Left lung (tissue), 10 donors: ENCODE data around the gene SMIM24. TPM values are rescaled to one million over a fixed set of nuclear protein-coding genes. Genes with fewer than 3 reads are reported as not detected.

ENCODE experiments used
- ATAC-seq: fragments of 200-7000 bp; cut with Tn5 transposase; one replicate; pipeline ENCODE4 v1.9.1; 2020; ENCODE audit warnings: moderate library complexity
- DNase-seq, 4 donors: peaks; one replicate each; pipeline ENCODE4 v3.0.0-alpha.2; 2013 to 2020
- H3K27ac ChIP-seq, 2 donors: fragments of 200-600 bp; sonication (generic) in 1 of 2; one replicate each; pipeline versions ENCODE4 v1.5.0 to v1.8.0; 2020 to 2021
- H3K27me3 ChIP-seq, 2 donors: fragments of 200-600 bp; sonication (generic) in 1 of 2; one replicate each; pipeline versions ENCODE4 v1.5.0 to v1.8.0; 2020 to 2021
- H3K36me3 ChIP-seq, 2 donors: fragments of 200-600 bp; sonication (generic) in 1 of 2; one replicate each; pipeline versions ENCODE4 v1.5.0 to v1.8.0; 2020 to 2021
- H3K4me1 ChIP-seq, 2 donors: fragments of 200-600 bp; one replicate each; pipeline ENCODE4 v1.8.0; 2021
- H3K4me3 ChIP-seq, 2 donors: fragments of 200-600 bp; sonication (generic) in 1 of 2; one replicate each; pipeline versions ENCODE4 v1.5.0 to v1.8.0; 2020 to 2021; ENCODE audit warnings: mild to moderate bottlenecking in 1 of 2
- H3K9me3 ChIP-seq, 2 donors: fragments of 200-600 bp; sonication (generic) in 1 of 2; one replicate each; pipeline versions ENCODE4 v1.5.0 to v1.8.0; 2020 to 2021
- intact Hi-C, 2 donors: fragments of 100-400 bp; cut with DNase I; formaldehyde crosslinking; loops; one replicate each; pipeline versions ENCODE4 v1.11.2 to v1.14.2; 2022
- polyA plus RNA-seq, 6 donors: library from polyadenylated mRNA; unstranded; fragments of 120-200 nt; gene quantifications; one replicate each; pipeline ENCODE4 v1.2.1, GENCODE V29; 2013; ENCODE audit not compliant: insufficient read length in 6 of 6
- total RNA-seq, 2 donors: library from RNA; stranded (reverse); fragmentation: NEBNext Ultra II Directional; extraction: Animal tissue kit (Norgen Biotek cat#: 25700); gene quantifications; one replicate each; pipeline ENCODE4 v1.2.1, GENCODE V29; 2021
- TF ChIP-seq, protein P1 (sequence below), 2 donors: fragments of 200-600 bp; sonication (generic) in 1 of 2; IDR thresholded peaks; one replicate each; pipeline versions ENCODE4 v1.5.0 to v1.8.0; 2021; ENCODE audit warnings: antibody characterized with exemption in 2 of 2
- donor health status: DM: no; HTN: yes; CAD: no.
- donor health status: DM: no; HTN: no; CAD: no.

Gene SMIM24
- total and polyA plus RNA-seq, 8 donors: 0.78 to 4.6 (median 1.8) TPM; not detected in 2

DNA sequence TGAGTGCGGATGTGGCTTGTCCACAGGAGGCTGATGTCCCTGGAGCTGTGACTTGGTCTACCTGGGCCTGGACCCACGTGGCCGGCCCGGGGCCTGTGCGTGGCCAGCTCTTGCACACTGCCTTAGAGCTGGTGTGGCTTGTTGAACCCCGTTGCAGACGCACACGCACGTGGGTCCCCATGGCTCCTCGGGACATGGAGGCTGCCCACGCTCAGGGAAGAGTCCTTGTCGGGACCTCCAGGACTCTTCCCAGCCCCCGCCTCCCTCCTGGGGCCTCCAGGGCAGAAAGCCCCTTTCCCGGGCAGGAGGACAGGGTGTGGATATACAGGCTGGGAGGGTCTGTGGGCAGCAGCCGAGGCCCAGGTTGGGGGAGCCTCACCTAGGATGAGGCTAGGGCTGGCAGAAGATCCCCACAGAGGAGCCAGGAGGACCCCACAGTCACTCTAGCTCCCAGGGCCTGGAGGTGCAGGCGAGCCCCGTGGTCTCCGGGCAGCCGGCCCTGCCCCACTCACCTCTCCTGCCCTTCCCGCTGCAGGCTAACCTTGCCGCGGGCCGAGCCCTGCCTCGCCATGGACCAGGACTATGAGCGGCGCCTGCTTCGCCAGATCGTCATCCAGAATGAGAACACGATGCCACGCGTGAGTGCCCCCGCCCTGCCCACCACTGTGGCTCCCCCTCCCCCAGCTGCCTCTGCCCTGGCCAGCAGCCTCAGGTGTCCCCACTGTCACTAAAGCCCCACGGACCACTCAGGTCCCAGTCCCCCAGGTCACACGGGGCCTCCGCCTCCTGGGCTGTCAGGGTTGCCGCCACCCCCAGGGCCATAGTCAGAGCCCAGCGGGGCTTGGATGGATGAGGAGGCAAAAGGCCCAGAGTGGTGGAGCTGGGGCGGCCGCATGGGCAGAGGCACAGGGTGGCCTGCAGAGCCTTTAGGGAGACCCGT lies 42.4 kb upstream of the SMIM24 start:
- no peak for ATAC-seq
- Histone ChIP-seq H3K27me3 (no peaks in the 10 kb centered on the region), H3K9me3 (no peaks in the 10 kb centered on the region), H3K36me3 (peaks cover 0 to 84% of the 10 kb centered on the region in 2 donors), H3K4me3 (no peak overlapping the region), H3K4me1 (peaks cover 0 to under 1% of the 10 kb centered on the region in 2 donors), H3K27ac (no peak overlapping the region)
- TF ChIP-seq, protein P1, sequence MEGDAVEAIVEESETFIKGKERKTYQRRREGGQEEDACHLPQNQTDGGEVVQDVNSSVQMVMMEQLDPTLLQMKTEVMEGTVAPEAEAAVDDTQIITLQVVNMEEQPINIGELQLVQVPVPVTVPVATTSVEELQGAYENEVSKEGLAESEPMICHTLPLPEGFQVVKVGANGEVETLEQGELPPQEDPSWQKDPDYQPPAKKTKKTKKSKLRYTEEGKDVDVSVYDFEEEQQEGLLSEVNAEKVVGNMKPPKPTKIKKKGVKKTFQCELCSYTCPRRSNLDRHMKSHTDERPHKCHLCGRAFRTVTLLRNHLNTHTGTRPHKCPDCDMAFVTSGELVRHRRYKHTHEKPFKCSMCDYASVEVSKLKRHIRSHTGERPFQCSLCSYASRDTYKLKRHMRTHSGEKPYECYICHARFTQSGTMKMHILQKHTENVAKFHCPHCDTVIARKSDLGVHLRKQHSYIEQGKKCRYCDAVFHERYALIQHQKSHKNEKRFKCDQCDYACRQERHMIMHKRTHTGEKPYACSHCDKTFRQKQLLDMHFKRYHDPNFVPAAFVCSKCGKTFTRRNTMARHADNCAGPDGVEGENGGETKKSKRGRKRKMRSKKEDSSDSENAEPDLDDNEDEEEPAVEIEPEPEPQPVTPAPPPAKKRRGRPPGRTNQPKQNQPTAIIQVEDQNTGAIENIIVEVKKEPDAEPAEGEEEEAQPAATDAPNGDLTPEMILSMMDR (IDR thresholded peaks at IDR 0.05): no peak
- no peak for DNase-seq
- intact Hi-C loops: no loop called here

- intact Hi-C loops: no loop called here
- Histone ChIP-seq H3K4me1 (peaks cover 0 to 15% of the 10 kb centered on the region in 2 donors), H3K9me3 (no peaks in the 10 kb centered on the region), H3K27ac (no peak overlapping the region), H3K36me3 (peaks cover 0 to 74% of the 10 kb centered on the region in 2 donors), H3K27me3 (no peaks in the 10 kb centered on the region), H3K4me3 (no peak overlapping the region)
- TF ChIP-seq, protein P1 (IDR thresholded peaks at IDR 0.05): no peak
- no peak for DNase-seq
- ATAC-seq: no peak
Observed at GRCh38 chr19:3521104-3521445, 40.8 kb upstream of the SMIM24 start.

DNA sequence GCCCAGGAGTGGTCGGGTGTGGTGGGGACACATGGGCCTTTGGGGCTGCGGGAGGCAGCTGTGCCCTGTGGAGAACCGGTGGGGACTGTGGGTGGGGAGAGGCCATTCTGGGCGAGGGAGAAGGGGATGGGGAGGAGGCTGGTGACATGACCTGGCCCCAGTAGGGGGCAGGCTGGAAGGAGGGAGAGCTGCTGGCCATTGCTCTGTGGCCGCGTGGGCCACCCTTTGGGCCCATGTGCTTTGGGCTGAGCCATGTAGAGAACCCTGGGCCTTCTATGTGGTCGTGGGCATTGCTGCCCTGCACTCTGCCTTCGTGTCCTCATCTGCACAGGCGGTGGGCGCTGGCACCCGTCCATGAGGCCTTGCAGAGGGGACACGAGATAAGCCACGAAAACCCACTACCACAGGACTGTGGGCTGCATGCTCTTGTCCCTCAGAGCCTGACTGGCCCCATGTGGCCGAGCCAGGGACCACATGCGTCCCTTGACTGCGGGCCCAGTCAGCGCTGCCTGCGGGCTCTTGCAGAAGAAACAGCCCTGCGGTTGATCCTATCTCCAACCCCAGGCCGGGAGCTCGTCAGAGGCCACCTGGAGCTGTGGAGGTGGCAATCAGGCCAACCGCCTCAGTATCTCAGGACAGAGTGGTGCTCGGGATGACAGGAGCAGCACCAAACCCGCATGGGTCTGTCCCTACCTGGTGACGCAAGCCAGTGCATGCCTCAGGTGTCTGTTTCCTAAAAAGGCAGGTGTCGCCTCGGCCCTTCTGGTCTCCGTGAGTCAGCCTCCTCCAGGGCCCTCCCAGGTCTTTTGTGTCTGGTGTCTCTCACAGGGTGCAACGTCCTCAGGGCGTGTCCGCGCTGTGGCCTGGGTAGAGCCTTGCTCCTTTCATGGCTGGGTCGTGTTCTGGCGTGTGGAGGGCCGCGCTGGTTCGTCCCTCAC lies 40.1 kb upstream of the SMIM24 start:
- H3K4me3 ChIP-seq: no peak overlapping the region
- H3K27me3 ChIP-seq: no peaks in the 10 kb centered on the region
- intact Hi-C loops: no loop called here
- no peak for ATAC-seq
- peaks cover 0 to 15% of the 10 kb centered on the region in 2 donors for H3K4me1 ChIP-seq
- DNase-seq: no peak
- H3K9me3 ChIP-seq: no peaks in the 10 kb centered on the region
- TF ChIP-seq, protein P1 (IDR thresholded peaks at IDR 0.05): no peak
- no peak overlapping the region for H3K27ac ChIP-seq
- H3K36me3 ChIP-seq: peaks cover 0 to 68% of the 10 kb centered on the region in 2 donors

- H3K27me3 ChIP-seq: no peaks in the 10 kb centered on the region
- H3K4me3 ChIP-seq: no peak overlapping the region
- intact Hi-C loops: no loop called here
- no peak for DNase-seq
- no peak for ATAC-seq
- TF ChIP-seq, protein P1 (IDR thresholded peaks at IDR 0.05): no peak
- H3K36me3 ChIP-seq: peaks cover 0 to 57% of the 10 kb centered on the region in 2 donors
- H3K9me3 ChIP-seq: no peaks in the 10 kb centered on the region
- H3K27ac ChIP-seq: no peak overlapping the region
- peaks cover 0 to 15% of the 10 kb centered on the region in 2 donors for H3K4me1 ChIP-seq
Observed at GRCh38 chr19:3519126-3519525, 38.8 kb upstream of the SMIM24 start.

DNA sequence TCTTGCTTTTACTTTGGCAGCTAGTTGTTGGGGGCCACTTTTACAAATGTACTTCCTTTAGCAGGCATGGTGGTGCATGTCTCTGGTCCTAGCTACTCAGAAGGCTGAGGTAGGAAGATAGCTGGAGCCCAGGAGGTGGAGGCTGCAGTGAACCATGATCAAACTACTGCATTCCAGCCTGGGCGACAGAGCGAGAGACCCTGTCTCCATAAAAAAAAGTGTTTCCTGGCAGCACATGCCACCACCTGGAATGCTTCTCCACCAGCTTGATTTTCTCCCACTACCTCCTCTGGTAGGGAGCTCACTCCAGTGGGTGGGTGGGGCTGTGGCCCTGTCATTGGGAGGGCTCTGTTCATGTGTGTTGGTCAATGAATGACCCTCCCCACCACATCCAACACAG lies 38.3 kb upstream of the SMIM24 start:
- TF ChIP-seq, protein P1 (IDR thresholded peaks at IDR 0.05): no peak
- ATAC-seq (no peak), DNase-seq (no peak)
- Histone ChIP-seq H3K4me1 (peaks cover 0 to 15% of the 10 kb centered on the region in 2 donors), H3K36me3 (peaks cover 0 to 53% of the 10 kb centered on the region in 2 donors), H3K4me3 (no peak overlapping the region), H3K27ac (no peak overlapping the region), H3K9me3 (no peaks in the 10 kb centered on the region), H3K27me3 (no peaks in the 10 kb centered on the region)
- intact Hi-C loops: no loop called here
